Right lobe of liver (tissue), 6 donors: ENCODE data around the gene FOXP4. TPM values are rescaled to one million over a fixed set of nuclear protein-coding genes. Genes with fewer than 3 reads are reported as not detected.

Experiments
- ATAC-seq, 4 donors: fragments of 200-7000 bp; cut with Tn5 transposase; one replicate each; pipeline ENCODE4 v1.9.1; 2020; ENCODE audit warnings: mild to moderate bottlenecking in 4 of 4, moderate library complexity in 4 of 4
- DNase-seq, 3 donors: peaks; one replicate each; pipeline ENCODE4 v3.0.0-alpha.2; 2020
- H3K27ac ChIP-seq, 3 donors: fragments of 200-600 bp; one replicate each; pipeline ENCODE4 v1.8.0; 2022
- H3K27me3 ChIP-seq, 2 donors: fragments of 200-600 bp; one replicate each; pipeline ENCODE4 v1.8.0; 2022
- H3K36me3 ChIP-seq, 4 donors: fragments of 200-600 bp; sonication (generic) in 1 of 4; one replicate each; pipeline versions ENCODE4 v1.5.1 to v1.8.0; 2017 to 2022; ENCODE audit warnings: control low read depth in 1 of 4
- H3K4me1 ChIP-seq, 4 donors: fragments of 200-600 bp; sonication (generic) in 1 of 4; one replicate each; pipeline versions ENCODE4 v1.5.1 to v1.8.0; 2017 to 2022; ENCODE audit warnings: control low read depth in 1 of 4
- H3K4me3 ChIP-seq, 3 donors: fragments of 200-600 bp; one replicate each; pipeline ENCODE4 v1.8.0; 2022
- H3K9me3 ChIP-seq, 4 donors: fragments of 200-600 bp; sonication (generic) in 1 of 4; one replicate each; pipeline versions ENCODE4 v1.5.1 to v1.8.0; 2017 to 2022; ENCODE audit warnings: control low read depth in 1 of 4
- POLR2A ChIP-seq: fragments of 450-650 bp; IDR thresholded peaks from one replicate; pipeline ENCODE4 v1.6.1; 2017; ENCODE audit warnings: antibody characterized with exemption, mild to moderate bottlenecking
- WGBS: methylation state at CpG from one replicate; pipeline ENCODE4 v1.1.6; 2018; ENCODE audit warnings: low coverage, low lambda C conversion rate; ENCODE audit not compliant: insufficient coverage; ENCODE audit errors: missing lambda C conversion rate; 5-methylcytosine and 5-hydroxymethylcytosine counted together
- intact Hi-C, 2 donors: fragments of 100-400 bp; cut with DNase I; formaldehyde crosslinking; loops; one replicate each; pipeline versions ENCODE4 v1.11.2 to v1.14.1; 2022
- total RNA-seq, 6 experiments: library from RNA; depleted of rRNA in 2 of 6; stranded (reverse); fragments of >200 nt in 2 of 6; fragmentation: NEBNext Ultra II Directional in 3 of 6; extraction: Animal tissue kit (Norgen Biotek cat#: 25700) in 3 of 6; gene quantifications; one replicate each; pipeline versions ENCODE4 v1.1.0 to v1.2.4, GENCODE V29; 2016 to 2023
- TF ChIP-seq, protein P1 (sequence below), 4 donors: fragments of 200-600 bp in 3 of 4; fragments of 450-650 bp in 1 of 4; IDR thresholded peaks; one replicate each; pipeline versions ENCODE4 v1.5.1 to v1.8.0; 2016 to 2022; ENCODE audit warnings: antibody characterized with exemption in 4 of 4, mild to moderate bottlenecking in 2 of 4
- donor health status: DM: no; HTN: yes; CAD: no.
- donor health status: DM: no; HTN: no; CAD: no.
- donor health status: DM: no; HTN: no; CAD: no.
- donor health status: DM: no; HTN: yes; CAD: no.
- donor health status: DM: no; HTN: yes; CAD: no.

The FOXP4 gene
- total RNA-seq, 6 experiments from 2014 or later: 12.6 to 19.2 (median 14.9) TPM

DNA sequence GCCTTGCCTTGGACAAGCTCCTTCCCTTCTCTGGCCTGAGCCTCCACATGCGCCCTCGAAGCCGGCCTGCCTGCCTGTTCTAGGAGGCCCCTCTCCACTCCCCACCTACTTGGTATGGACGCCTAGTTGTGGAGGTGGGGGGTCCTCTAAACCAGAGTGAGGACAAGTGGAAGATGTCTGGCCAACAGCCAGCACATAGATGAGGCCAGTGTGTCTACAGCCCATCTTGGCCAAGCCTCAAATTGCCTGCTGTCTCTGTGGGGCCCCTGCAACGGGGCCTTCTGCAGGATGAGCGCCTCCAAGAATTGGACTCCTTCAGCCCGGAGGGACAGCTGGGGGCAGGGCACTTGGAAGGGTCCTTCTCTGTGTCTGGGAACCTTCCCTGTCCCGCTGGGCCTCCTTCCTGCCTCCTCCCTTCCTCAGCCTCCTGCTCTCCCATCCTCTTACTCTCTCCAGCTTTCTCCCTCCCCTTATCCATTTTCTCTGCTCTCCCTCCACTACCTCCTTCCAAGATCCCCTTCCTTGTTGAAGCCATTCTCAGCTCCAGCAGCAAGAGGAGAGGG, 93.7 kb downstream of the FOXP4 start:
- H3K27me3 ChIP-seq: peaks cover 0 to 7% of the 10 kb centered on the region in 2 donors
- H3K27ac ChIP-seq: no peak overlapping the region
- intact Hi-C loops: no loop called here
- no peak for TF ChIP-seq POLR2A
- TF ChIP-seq, protein P1, sequence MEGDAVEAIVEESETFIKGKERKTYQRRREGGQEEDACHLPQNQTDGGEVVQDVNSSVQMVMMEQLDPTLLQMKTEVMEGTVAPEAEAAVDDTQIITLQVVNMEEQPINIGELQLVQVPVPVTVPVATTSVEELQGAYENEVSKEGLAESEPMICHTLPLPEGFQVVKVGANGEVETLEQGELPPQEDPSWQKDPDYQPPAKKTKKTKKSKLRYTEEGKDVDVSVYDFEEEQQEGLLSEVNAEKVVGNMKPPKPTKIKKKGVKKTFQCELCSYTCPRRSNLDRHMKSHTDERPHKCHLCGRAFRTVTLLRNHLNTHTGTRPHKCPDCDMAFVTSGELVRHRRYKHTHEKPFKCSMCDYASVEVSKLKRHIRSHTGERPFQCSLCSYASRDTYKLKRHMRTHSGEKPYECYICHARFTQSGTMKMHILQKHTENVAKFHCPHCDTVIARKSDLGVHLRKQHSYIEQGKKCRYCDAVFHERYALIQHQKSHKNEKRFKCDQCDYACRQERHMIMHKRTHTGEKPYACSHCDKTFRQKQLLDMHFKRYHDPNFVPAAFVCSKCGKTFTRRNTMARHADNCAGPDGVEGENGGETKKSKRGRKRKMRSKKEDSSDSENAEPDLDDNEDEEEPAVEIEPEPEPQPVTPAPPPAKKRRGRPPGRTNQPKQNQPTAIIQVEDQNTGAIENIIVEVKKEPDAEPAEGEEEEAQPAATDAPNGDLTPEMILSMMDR (IDR thresholded peaks at IDR 0.05): no peak
- no peaks in the 10 kb centered on the region for H3K36me3 ChIP-seq
- no peak for DNase-seq
- H3K9me3 ChIP-seq: no peaks in the 10 kb centered on the region
- no CpG with 5 or more reads among the region's 8 CpGs for WGBS
- ATAC-seq: no peak
- peaks cover 0 to 9% (median 4%) of the 10 kb centered on the region in 4 donors for H3K4me1 ChIP-seq
- H3K4me3 ChIP-seq: no peak overlapping the region

DNA sequence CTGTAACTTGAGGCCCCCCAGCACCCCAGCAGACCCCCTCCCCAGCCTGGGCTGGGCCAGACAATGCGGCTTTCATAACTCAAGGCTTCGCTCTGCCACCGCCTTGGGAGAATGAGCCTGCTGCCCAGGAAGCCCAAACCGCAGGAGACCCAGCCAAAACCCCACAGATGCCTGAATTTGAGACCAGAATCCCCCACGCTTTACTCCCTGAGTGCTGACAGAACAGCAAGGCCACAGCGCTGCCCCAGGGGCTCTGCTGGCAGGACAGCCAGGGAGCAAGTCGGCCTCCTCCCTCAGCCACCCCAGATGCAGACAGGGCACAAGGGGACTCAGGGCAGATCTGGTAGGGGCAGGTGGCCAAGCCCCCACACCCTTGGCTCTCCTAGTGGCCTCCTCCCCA, 94.2 kb downstream of the FOXP4 start:
- Histone ChIP-seq H3K36me3 (no peaks in the 10 kb centered on the region), H3K4me1 (peaks cover 0 to 9% (median 4%) of the 10 kb centered on the region in 4 donors), H3K4me3 (no peak overlapping the region), H3K9me3 (no peaks in the 10 kb centered on the region), H3K27ac (no peak overlapping the region), H3K27me3 (peaks cover 0 to 7% of the 10 kb centered on the region in 2 donors)
- intact Hi-C loops: no loop called here
- no peak for TF ChIP-seq POLR2A
- TF ChIP-seq, protein P1 (IDR thresholded peaks at IDR 0.05): no peak
- no peak for ATAC-seq
- no peak for DNase-seq
- WGBS: 90% methylated on average over 2 of the region's 7 CpGs

DNA sequence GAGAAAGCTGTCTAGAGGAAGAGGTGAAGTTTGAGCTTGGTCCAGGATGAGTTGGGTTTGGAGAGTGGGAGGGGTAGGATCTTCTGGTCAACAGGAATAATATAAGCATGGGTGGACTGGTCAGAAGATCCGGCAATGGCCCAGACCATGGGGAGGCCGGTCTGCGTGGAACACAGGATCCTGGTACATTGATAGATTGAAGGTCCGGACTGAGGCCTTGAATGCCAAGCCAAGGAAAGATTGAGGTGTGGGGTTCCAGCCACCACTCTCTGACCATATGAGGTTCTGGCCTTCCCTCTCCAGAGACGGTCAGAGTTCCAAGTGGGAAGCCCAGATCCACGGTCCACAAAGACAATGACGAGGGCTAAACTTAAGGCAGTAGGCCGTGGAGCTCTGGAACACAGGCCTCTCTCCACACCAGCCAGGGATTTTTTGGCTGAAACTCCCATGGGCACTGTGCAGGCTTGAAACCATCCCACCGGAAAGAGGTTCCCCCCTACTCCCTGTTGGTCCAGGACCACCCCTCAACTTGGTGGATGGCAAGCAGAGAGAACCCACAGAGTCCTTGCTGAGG, 95.3 kb downstream of the FOXP4 start:
- no peak overlapping the region for H3K27ac ChIP-seq
- peaks cover 0 to 9% (median 4%) of the 10 kb centered on the region in 4 donors for H3K4me1 ChIP-seq
- intact Hi-C loops: no loop called here
- DNase-seq (peak in 1 of 3 donors; percentile 10), ATAC-seq (no peak)
- no CpG with 5 or more reads among the region's 9 CpGs for WGBS
- H3K9me3 ChIP-seq: no peaks in the 10 kb centered on the region
- no peak overlapping the region for H3K4me3 ChIP-seq
- peaks cover 0 to 7% of the 10 kb centered on the region in 2 donors for H3K27me3 ChIP-seq
- TF ChIP-seq, protein P1 (IDR thresholded peaks at IDR 0.05): no peak
- TF ChIP-seq POLR2A: no peak
- no peaks in the 10 kb centered on the region for H3K36me3 ChIP-seq

DNA sequence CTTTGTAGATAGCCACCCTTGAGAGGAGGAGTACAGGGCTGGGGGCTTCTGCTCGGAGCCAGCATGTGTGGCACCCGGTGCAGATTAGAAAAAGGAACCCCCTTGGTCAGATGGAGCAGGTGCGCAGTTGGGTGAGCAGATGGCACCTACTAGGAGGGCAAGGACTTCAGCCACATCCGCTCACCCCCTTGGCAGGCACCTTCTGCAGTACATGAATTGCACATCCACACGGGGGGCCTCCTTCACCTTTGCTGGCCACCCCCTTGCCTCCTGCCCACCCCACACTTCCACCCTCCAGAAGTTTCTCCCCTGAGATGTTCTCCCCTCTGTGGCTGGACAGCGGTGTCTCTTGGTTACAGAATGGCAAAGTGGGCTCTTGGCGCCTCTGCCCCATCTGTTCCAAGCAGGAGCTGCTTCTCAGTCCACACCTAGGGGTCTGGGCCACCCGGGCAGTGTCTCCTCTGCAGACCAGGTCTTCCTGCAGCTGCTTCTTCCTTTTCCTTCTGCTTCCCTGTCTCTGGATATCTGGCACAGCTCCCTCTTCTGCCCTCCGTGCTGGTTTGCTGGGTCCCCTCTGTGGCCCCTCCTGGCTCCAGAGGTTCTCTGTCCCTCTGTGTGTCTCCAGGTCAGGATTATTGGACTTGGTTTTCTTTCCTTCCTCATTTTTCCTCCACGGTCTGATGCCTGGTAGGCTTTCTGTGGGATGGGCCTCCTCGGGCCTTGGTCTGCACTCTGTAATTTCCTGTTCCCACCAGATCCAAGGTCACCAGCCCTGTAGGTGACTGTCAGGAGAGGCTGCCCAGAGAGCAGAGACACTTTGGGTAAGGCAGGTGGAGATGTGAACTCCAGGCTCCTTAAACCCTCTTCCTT, 96.1 kb downstream of the FOXP4 start:
- H3K36me3 ChIP-seq: no peaks in the 10 kb centered on the region

More for the DNA sequence above, 96.1 kb downstream of the FOXP4 start:
- ATAC-seq: no peak
- H3K27me3 ChIP-seq: peaks cover 0 to 2% of the 10 kb centered on the region in 2 donors
- WGBS: 55% methylated on average over 4 of the region's 11 CpGs
- H3K4me3 ChIP-seq: no peak overlapping the region
- H3K4me1 ChIP-seq: peaks cover 0 to 9% (median 3%) of the 10 kb centered on the region in 4 donors
- DNase-seq: peak in 1 of 3 donors; percentile 6
- intact Hi-C loops: no loop called here
- H3K27ac ChIP-seq: no peak overlapping the region
- H3K9me3 ChIP-seq: no peaks in the 10 kb centered on the region
- TF ChIP-seq POLR2A: no peak
- TF ChIP-seq, protein P1 (IDR thresholded peaks at IDR 0.05): no peak
